OCI-LY7 (cell line): ENCODE results near the gene OPCML. TPM values are rescaled to one million over a fixed set of nuclear protein-coding genes. Genes with fewer than 3 reads are reported as not detected.

Experiments
- BruUV-seq: library from RNA; stranded (reverse); fragments of 400-500 nt; replicated peaks from 2 replicates; lab custom pipeline; 2021; lab: Mats Ljungman, UMichigan
- CTCF ChIA-PET: fragments of 300-600 bp; sonication (Branson Sonifier 250); formaldehyde crosslinking; loops from one replicate; lab custom pipeline; 2022; ENCODE audit warnings: antibody characterized with exemption; ENCODE audit not compliant: unreplicated experiment; lab: Charles Lee
- POLR2A ChIA-PET: fragments of 300-600 bp; sonication (Branson Sonifier 250); formaldehyde crosslinking; loops from one replicate; lab custom pipeline; 2022; ENCODE audit warnings: antibody characterized with exemption; lab: Charles Lee
- DNase-seq: peaks from one replicate; pipeline ENCODE4 v3.0.0-alpha.2; 2015; ENCODE audit warnings: low spot score
- H2AFZ ChIP-seq: fragments of 200-600 bp; sonication (generic), shearing (Covaris generic); 2 replicates; pipeline ENCODE4 v1.6.1; 2014; ENCODE audit warnings: mild to moderate bottlenecking, antibody characterized with exemption, low read length, moderate library complexity
- H3K27ac ChIP-seq: fragments of 200-600 bp; sonication (generic); 2 replicates; pipeline ENCODE4 v1.5.1; 2014; ENCODE audit warnings: mixed run types, low read depth, mild to moderate bottlenecking, moderate library complexity, low read length, inconsistent platforms; ENCODE audit not compliant: poor library complexity, severe bottlenecking
- H3K36me3 ChIP-seq: fragments of 200-600 bp; sonication (generic); 2 replicates; pipeline ENCODE4 v1.6.1; 2014; ENCODE audit warnings: mild to moderate bottlenecking, antibody characterized with exemption, low read length, moderate library complexity, mixed read lengths; ENCODE audit not compliant: insufficient read depth
- H3K4me1 ChIP-seq: fragments of 200-600 bp; sonication (generic); 2 replicates; pipeline ENCODE4 v1.5.1; 2014; ENCODE audit warnings: mild to moderate bottlenecking, low read length; ENCODE audit not compliant: insufficient read depth, poor library complexity, severe bottlenecking
- H3K4me2 ChIP-seq: fragments of 200-600 bp; sonication (generic); 2 replicates; pipeline ENCODE4 v1.6.1; 2014; ENCODE audit warnings: mild to moderate bottlenecking, low read length
- H3K4me3 ChIP-seq: fragments of 200-600 bp; sonication (generic); 2 replicates; pipeline ENCODE4 v1.5.1; 2014; ENCODE audit warnings: mild to moderate bottlenecking, low read depth, low read length; ENCODE audit not compliant: poor library complexity, severe bottlenecking
- H3K79me2 ChIP-seq: fragments of 200-600 bp; sonication (generic); 2 replicates; pipeline ENCODE4 v1.6.1; 2016; ENCODE audit warnings: low read depth, mild to moderate bottlenecking, low read length, moderate library complexity, mixed read lengths; ENCODE audit not compliant: insufficient read depth
- H3K9me2 ChIP-seq: fragments of 200-600 bp; sonication (generic); 2 replicates; pipeline ENCODE4 v1.6.1; 2016; ENCODE audit warnings: mild to moderate bottlenecking, low read length, mixed read lengths; ENCODE audit not compliant: insufficient read depth
- H3K9me3 ChIP-seq: fragments of 200-600 bp; sonication (generic); 2 replicates; pipeline ENCODE4 v1.6.1; 2014; ENCODE audit warnings: mild to moderate bottlenecking, mixed run types, low read length, mixed read lengths
- H4K20me1 ChIP-seq: fragments of 200-600 bp; sonication (generic); 2 replicates; pipeline ENCODE4 v1.6.1; 2014; ENCODE audit warnings: mild to moderate bottlenecking, antibody characterized with exemption, low read length, moderate library complexity, mixed read lengths; ENCODE audit not compliant: insufficient read depth
- EZH2phosphoT487 ChIP-seq: fragments of 200-600 bp; sonication (generic); IDR thresholded peaks from 2 replicates; pipeline ENCODE4 v1.6.1; 2018; ENCODE audit warnings: low read depth, borderline replicate concordance, mild to moderate bottlenecking, mixed run types, antibody characterized with exemption, low read length, moderate library complexity, mixed read lengths
- intact Hi-C: fragments of 100-400 bp; cut with micrococcal nuclease; formaldehyde crosslinking; loops from one replicate; pipeline ENCODE4 v1.10.0; 2022; ENCODE audit not compliant: unreplicated experiment
- total RNA-seq, 2 experiments: library from RNA; depleted of rRNA in 1 of 2; stranded (reverse); fragments of >200 nt in 1 of 2; shearing (Covaris generic) in 1 of 2; gene quantifications; 2 replicates each; pipeline ENCODE4 v1.2.3, GENCODE V29; 2014 to 2022
- TF ChIP-seq, protein P1 (sequence below): fragments of 200-600 bp; sonication (generic); conservative IDR thresholded peaks from 2 replicates; pipeline ENCODE4 v1.5.1; 2014; ENCODE audit warnings: mild to moderate bottlenecking, antibody characterized with exemption, low read length, moderate library complexity, mixed read lengths

OPCML gene
- total RNA-seq, 2 experiments from 2014 or later, result not detected

- H3K36me3 ChIP-seq, result no peaks in the 10 kb centered on the region
- no peak overlapping the region for H3K4me2 ChIP-seq
- ChIA-PET CTCF (no interaction called here), POLR2A (no interaction called here)
- no TSS peak for BruUV-seq
- no peak overlapping the region for H2AFZ ChIP-seq
- H3K79me2 ChIP-seq, result no peaks in the 10 kb centered on the region
- intact Hi-C loops, result no loop called here
- no peak overlapping the region for H3K4me3 ChIP-seq
- no peaks in the 10 kb centered on the region for H3K4me1 ChIP-seq
- TF ChIP-seq, protein P1, sequence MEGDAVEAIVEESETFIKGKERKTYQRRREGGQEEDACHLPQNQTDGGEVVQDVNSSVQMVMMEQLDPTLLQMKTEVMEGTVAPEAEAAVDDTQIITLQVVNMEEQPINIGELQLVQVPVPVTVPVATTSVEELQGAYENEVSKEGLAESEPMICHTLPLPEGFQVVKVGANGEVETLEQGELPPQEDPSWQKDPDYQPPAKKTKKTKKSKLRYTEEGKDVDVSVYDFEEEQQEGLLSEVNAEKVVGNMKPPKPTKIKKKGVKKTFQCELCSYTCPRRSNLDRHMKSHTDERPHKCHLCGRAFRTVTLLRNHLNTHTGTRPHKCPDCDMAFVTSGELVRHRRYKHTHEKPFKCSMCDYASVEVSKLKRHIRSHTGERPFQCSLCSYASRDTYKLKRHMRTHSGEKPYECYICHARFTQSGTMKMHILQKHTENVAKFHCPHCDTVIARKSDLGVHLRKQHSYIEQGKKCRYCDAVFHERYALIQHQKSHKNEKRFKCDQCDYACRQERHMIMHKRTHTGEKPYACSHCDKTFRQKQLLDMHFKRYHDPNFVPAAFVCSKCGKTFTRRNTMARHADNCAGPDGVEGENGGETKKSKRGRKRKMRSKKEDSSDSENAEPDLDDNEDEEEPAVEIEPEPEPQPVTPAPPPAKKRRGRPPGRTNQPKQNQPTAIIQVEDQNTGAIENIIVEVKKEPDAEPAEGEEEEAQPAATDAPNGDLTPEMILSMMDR, result no peak
- no peak for TF ChIP-seq EZH2phosphoT487
- no peaks in the 10 kb centered on the region for H3K9me2 ChIP-seq
- H4K20me1 ChIP-seq, result no peaks in the 10 kb centered on the region
- H3K27ac ChIP-seq, result no peak overlapping the region
- no peak for DNase-seq
- no peaks in the 10 kb centered on the region for H3K9me3 ChIP-seq
Observed at GRCh38 chr11:133531458-133531857, 843 bp downstream of the OPCML start.

DNA sequence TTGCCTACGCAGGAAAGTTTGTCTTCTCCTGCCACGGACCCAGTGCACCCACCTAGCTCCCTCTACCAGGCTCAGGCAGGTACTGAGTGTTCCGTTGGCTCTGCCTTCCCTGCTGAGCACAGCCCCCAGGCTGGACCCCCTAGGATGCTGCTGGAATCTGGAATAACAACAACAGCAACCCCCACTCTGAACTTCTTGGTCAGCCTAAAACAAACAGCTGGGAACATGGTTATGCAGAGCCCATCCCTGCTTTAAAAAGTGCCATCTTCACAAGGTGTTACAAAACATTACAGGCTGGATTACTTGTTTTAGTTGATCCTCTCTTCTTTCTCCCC, 1.8 kb downstream of the OPCML start:
- no peak overlapping the region for H3K4me2 ChIP-seq
- no peak overlapping the region for H3K27ac ChIP-seq
- H3K4me1 ChIP-seq, result no peaks in the 10 kb centered on the region
- no peaks in the 10 kb centered on the region for H3K9me2 ChIP-seq
- H3K36me3 ChIP-seq, result no peaks in the 10 kb centered on the region
- no peak overlapping the region for H3K4me3 ChIP-seq
- ChIA-PET POLR2A (no interaction called here), CTCF (no interaction called here)
- H3K79me2 ChIP-seq, result no peaks in the 10 kb centered on the region
- TF ChIP-seq, protein P1, result no peak
- TF ChIP-seq EZH2phosphoT487, result no peak
- no TSS peak for BruUV-seq
- intact Hi-C loops, result no loop called here
- H3K9me3 ChIP-seq, result no peaks in the 10 kb centered on the region
- DNase-seq, result no peak
- H2AFZ ChIP-seq, result no peak overlapping the region
- no peaks in the 10 kb centered on the region for H4K20me1 ChIP-seq

DNA sequence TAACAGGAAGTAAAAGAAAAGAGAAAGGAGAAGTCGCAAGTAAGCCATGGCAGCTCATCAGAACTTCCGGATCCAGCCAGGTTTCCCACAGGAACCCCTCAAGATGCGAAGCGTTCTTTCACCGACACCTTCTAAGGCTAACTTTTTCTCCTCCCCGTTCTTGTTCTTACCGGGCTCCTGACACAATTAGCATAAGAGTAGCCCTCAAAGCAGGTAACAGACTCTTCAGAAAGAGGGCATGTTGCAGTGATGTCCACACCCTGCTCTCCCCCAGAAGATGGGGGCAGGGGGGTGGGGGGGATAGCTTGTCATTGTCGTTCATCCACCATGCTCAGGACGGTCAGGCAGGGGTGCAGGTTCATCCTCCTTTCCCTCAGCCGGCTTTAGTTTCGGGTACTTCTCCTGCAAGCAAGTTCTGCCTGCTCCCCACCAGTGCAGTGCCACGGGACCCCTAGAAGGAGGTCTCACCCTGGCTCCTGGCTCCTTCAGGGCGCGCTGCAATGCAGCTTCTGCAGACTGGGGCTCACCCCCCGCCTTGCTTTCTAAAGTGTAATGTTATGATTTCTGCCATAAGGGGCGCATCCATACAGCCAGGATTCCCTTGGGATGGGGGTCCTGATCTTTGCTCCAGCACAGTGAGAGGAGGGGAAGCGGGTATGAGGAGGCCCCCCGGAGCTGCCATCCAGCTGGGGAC, 2.3 kb downstream of the OPCML start:
- ChIA-PET POLR2A (no interaction called here), CTCF (no interaction called here)
- Histone ChIP-seq H3K9me2 (no peaks in the 10 kb centered on the region), H3K79me2 (no peaks in the 10 kb centered on the region), H4K20me1 (no peaks in the 10 kb centered on the region), H3K27ac (no peak overlapping the region), H3K4me2 (no peak overlapping the region), H3K4me3 (no peak overlapping the region), H2AFZ (no peak overlapping the region), H3K4me1 (no peaks in the 10 kb centered on the region), H3K9me3 (no peaks in the 10 kb centered on the region), H3K36me3 (no peaks in the 10 kb centered on the region)
- intact Hi-C loops, result no loop called here
- TF ChIP-seq EZH2phosphoT487, result no peak
- TF ChIP-seq, protein P1, result no peak
- no peak for DNase-seq
- no TSS peak for BruUV-seq
